SU-DHL-6 (cell line): Measurements from ENCODE around the gene ATXN7.

Experiments used
- H2AFZ ChIP-seq: fragments of 200-600 bp; sonication (generic); 2 replicates; pipeline ENCODE4 v1.6.1; 2014; ENCODE audit warnings: low read depth, mild to moderate bottlenecking, moderate library complexity, mixed read lengths, antibody characterized with exemption, low read length; ENCODE audit not compliant: severe bottlenecking
- H3F3A ChIP-seq: fragments of 200-600 bp; shearing (Covaris generic); 2 replicates; pipeline ENCODE4 v1.6.0; 2016; ENCODE audit warnings: antibody characterized with exemption, mild to moderate bottlenecking; ENCODE audit not compliant: insufficient read depth
- H3K27ac ChIP-seq: fragments of 200-600 bp; sonication (generic); 2 replicates; pipeline ENCODE4 v1.5.1; 2016; ENCODE audit warnings: low read depth, mild to moderate bottlenecking, low read length, moderate library complexity, mixed read lengths
- H3K27me3 ChIP-seq: fragments of 200-600 bp; sonication (generic), shearing (Covaris generic); 2 replicates; pipeline ENCODE4 v1.6.0; 2014; ENCODE audit warnings: mild to moderate bottlenecking, low read length
- H3K36me3 ChIP-seq: fragments of 200-600 bp; sonication (generic); 2 replicates; pipeline ENCODE4 v1.6.1; 2014; ENCODE audit warnings: mild to moderate bottlenecking, low read length, mixed read lengths
- H3K4me2 ChIP-seq: fragments of 300-600, 200-600 bp; shearing (Covaris generic), sonication (generic); 2 replicates; pipeline ENCODE4 v1.6.0; 2014; ENCODE audit warnings: low read length, low read depth, mild to moderate bottlenecking; ENCODE audit not compliant: poor library complexity, severe bottlenecking
- H3K4me3 ChIP-seq: fragments of 200-600 bp; sonication (generic); 2 replicates; pipeline ENCODE4 v1.5.1; 2014; ENCODE audit warnings: antibody characterized with exemption, low read length, mild to moderate bottlenecking, mixed read lengths; ENCODE audit not compliant: insufficient read depth, poor library complexity, severe bottlenecking
- H3K79me2 ChIP-seq: fragments of 200-600 bp; sonication (generic); 2 replicates; pipeline ENCODE4 v1.6.1; 2014; ENCODE audit warnings: mild to moderate bottlenecking, low read length, moderate library complexity; ENCODE audit not compliant: insufficient read depth
- H3K9ac ChIP-seq: fragments of 200-600 bp; sonication (generic); 2 replicates; pipeline ENCODE4 v1.7.0; 2014; ENCODE audit warnings: mild to moderate bottlenecking, low read length
- H3K9me2 ChIP-seq: fragments of 200-600 bp; sonication (generic); replicated peaks from 2 replicates; pipeline ENCODE4 v1.6.1; 2014; ENCODE audit warnings: low read length; ENCODE audit not compliant: insufficient read depth
- H3K9me3 ChIP-seq: fragments of 200-600 bp; sonication (generic); 2 replicates; pipeline ENCODE4 v1.6.1; 2014; ENCODE audit warnings: low read length, mixed read lengths; ENCODE audit not compliant: insufficient read depth
- H4K20me1 ChIP-seq: fragments of 200-600 bp; sonication (generic); 2 replicates; pipeline ENCODE4 v1.6.1; 2014; ENCODE audit warnings: low read depth, mild to moderate bottlenecking, antibody characterized with exemption, low read length, moderate library complexity, mixed read lengths
- EZH2phosphoT487 ChIP-seq: fragments of 200-600 bp; sonication (generic), shearing (Covaris generic); conservative IDR thresholded peaks from 2 replicates; pipeline ENCODE4 v1.6.1; 2018; ENCODE audit warnings: mild to moderate bottlenecking, antibody characterized with exemption, low read length, moderate library complexity, mixed read lengths
- TF ChIP-seq, protein P1 (sequence below): fragments of 200-600 bp; sonication (generic); IDR thresholded peaks from one replicate; pipeline ENCODE4 v1.5.1; 2017; ENCODE audit warnings: antibody characterized with exemption, mild to moderate bottlenecking, low read length, moderate library complexity; ENCODE audit not compliant: insufficient read depth, poor library complexity, severe bottlenecking

ATXN7 gene

GRCh38 chr3:64046592-64046991 is 182.9 kb downstream of the ATXN7 start:
- no peaks in the 10 kb centered on the region for H3F3A ChIP-seq
- H3K36me3 ChIP-seq = no peaks in the 10 kb centered on the region
- no peaks in the 10 kb centered on the region for H3K27me3 ChIP-seq
- H3K9me3 ChIP-seq = no peaks in the 10 kb centered on the region
- H2AFZ ChIP-seq = no peak overlapping the region
- no peaks in the 10 kb centered on the region for H4K20me1 ChIP-seq
- no peaks in the 10 kb centered on the region for H3K9me2 ChIP-seq
- no peak overlapping the region for H3K4me3 ChIP-seq
- no peak overlapping the region for H3K4me2 ChIP-seq
- TF ChIP-seq, protein P1, sequence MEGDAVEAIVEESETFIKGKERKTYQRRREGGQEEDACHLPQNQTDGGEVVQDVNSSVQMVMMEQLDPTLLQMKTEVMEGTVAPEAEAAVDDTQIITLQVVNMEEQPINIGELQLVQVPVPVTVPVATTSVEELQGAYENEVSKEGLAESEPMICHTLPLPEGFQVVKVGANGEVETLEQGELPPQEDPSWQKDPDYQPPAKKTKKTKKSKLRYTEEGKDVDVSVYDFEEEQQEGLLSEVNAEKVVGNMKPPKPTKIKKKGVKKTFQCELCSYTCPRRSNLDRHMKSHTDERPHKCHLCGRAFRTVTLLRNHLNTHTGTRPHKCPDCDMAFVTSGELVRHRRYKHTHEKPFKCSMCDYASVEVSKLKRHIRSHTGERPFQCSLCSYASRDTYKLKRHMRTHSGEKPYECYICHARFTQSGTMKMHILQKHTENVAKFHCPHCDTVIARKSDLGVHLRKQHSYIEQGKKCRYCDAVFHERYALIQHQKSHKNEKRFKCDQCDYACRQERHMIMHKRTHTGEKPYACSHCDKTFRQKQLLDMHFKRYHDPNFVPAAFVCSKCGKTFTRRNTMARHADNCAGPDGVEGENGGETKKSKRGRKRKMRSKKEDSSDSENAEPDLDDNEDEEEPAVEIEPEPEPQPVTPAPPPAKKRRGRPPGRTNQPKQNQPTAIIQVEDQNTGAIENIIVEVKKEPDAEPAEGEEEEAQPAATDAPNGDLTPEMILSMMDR = no peak
- no peak for TF ChIP-seq EZH2phosphoT487
- H3K79me2 ChIP-seq = no peaks in the 10 kb centered on the region
- H3K27ac ChIP-seq = no peak overlapping the region
- no peak overlapping the region for H3K9ac ChIP-seq

DNA sequence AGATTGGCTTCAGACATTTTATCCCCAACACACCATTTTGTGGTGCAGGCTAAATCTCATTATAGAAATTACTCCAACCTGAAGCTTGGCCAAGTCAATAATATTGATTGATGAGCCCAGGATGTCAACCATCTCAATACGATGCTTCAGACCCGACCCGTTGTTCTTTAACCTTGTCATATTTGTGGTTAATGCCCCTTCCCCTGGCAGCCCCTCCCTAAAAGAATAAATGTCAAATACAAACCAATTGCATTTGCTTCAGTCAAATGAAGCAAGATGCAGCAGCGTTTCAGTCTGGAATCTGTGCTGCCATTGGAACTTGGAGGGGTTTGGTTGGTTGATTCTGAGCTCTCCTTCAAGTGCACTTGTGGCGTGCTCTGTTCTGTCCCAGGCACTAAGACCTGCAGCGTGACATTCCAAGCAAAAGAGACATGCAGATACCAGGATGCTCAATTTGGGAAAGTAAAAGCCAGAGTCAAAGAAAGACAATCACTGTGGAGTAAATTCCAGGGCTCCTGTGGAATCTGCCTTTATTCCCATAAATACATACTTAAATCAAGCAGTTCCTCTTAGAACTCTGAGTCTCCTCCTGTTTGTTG is 183.4 kb downstream of the ATXN7 start:
- H2AFZ ChIP-seq = no peak overlapping the region
- H4K20me1 ChIP-seq = no peaks in the 10 kb centered on the region
- H3F3A ChIP-seq = no peaks in the 10 kb centered on the region
- H3K9me3 ChIP-seq = no peaks in the 10 kb centered on the region
- no peaks in the 10 kb centered on the region for H3K36me3 ChIP-seq
- no peaks in the 10 kb centered on the region for H3K27me3 ChIP-seq
- no peak overlapping the region for H3K4me3 ChIP-seq
- H3K9ac ChIP-seq = no peak overlapping the region
- TF ChIP-seq, protein P1 = no peak
- TF ChIP-seq EZH2phosphoT487 = no peak
- H3K79me2 ChIP-seq = no peaks in the 10 kb centered on the region
- no peak overlapping the region for H3K27ac ChIP-seq
- no peaks in the 10 kb centered on the region for H3K9me2 ChIP-seq
- H3K4me2 ChIP-seq = no peak overlapping the region

DNA sequence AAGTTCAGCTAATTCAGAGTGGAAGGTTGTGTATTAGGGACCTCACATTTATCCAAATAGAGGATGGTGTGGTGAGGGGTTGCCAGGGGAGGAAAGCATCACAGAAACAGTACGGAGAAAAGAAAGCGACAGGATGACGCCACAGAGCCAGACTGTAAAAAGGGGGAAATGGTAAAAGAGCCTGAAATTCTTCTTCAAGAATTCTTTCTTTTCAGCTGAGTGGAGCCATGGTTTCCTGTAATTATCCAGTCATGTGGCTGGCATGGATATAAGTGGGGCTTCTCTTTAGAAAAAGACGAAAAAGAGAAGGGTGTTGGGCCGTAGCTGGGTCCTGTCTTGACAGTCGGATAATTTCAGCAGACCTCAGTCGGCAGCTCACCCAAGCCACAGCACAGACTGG is 184.1 kb downstream of the ATXN7 start:
- Histone ChIP-seq H3K9me3 (no peaks in the 10 kb centered on the region), H2AFZ (no peak overlapping the region), H3K4me3 (no peak overlapping the region), H4K20me1 (no peaks in the 10 kb centered on the region), H3K4me2 (no peak overlapping the region), H3K27me3 (no peaks in the 10 kb centered on the region), H3K79me2 (no peaks in the 10 kb centered on the region), H3K27ac (no peak overlapping the region), H3K36me3 (no peaks in the 10 kb centered on the region), H3K9ac (no peak overlapping the region), H3F3A (no peaks in the 10 kb centered on the region), H3K9me2 (no peaks in the 10 kb centered on the region)
- TF ChIP-seq, protein P1 = no peak
- no peak for TF ChIP-seq EZH2phosphoT487
